HG03175 (cell line): ENCODE measurements around the gene SLC17A7.

Source experiments
- ATAC-seq: cut with Tn5 transposase; IDR thresholded peaks from one replicate; pipeline ENCODE4 v1.9.1; 2021; ENCODE audit warnings: mild to moderate bottlenecking, moderate library complexity; ENCODE audit not compliant: unreplicated experiment

SLC17A7 gene

DNA sequence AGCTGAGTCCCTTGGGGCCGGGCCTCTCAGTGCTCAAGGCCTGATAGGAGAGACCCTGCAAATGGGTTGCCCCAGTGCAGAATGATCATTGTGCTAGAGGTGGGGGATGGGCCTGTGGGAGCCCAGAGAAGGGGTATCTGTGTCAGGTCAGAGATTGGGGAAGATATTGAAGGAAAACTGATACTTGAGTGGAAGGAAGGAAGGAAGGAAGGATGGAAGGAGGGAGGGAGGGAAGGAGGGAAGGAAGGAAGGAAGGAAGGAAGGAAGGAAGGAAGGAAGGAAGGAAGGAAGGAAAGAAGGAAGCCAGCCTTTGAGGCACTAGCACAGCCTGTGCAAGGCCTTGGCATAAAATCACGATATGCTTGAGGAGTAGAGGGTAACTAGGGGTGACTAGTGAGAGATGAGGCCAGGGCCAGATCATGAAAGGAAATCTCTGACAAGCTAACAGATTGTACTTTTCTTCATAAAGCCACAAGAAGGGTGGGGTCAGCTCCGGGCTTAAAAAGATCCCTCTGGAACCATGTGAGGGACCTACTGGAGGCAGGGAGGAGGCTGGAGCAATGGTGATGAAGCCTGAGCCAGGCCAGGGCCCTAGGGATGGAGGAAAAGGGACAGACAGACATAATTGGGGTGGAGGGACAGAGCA is 29.5 kb downstream of the SLC17A7 start:
- ATAC-seq, result no peak

DNA sequence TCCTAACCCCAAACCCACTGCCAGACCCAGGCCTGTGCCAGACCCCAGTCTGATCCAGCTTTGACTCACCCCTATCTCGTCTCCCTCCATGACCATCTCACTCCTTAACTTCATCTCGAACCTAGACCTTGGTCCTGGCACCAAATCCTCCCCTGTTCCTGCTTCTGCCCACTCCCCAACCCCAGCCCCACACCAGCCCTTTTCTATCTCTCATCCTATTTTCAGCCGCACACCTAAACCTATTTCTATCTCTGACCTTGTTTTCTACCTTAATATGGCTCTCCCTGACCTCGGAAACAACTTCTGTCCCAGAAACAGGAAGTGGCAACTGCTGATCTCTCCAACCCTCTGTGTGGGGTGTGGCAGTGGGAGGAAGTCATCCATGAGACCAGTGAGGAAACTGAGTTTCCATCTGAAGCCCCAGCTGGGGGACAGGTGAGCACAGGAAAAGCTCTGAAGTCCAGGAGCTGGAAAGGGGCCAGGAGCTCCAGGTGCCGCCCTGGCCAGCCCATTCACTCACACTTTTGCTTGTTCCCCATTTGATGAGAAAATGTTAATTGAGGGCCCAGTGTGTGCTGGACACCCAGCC is 31.8 kb downstream of the SLC17A7 start:
- no peak for ATAC-seq

DNA sequence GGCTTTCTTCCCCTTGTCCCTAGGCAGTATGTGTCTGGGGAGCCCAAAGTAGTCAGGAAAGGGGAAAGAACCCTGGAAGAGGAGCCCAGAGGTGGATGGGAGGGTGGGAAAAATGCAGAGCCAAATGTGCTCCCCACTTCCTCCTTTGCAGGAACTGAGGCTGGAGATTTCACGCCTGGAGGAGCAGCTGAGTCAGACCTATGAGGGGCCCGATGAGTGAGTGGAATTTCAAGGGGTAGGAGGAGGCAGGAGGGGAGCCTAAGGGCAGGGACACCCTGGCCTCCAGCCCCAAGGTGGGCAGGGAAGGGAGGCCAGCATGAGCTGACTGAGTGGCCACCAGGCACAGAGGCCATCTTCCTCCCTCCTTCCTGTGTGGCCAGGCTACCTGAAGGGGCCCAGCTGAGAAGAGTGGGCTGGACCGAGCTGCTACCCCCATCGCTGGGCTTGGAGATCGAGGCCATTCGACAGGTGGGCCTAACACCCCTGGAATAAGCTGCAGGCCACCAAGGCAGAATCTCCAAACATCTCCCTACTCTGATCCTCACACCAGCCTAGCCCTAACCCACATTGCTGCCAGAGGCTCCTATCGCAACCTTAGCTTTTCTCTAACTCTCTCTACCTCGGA is 32.4 kb downstream of the SLC17A7 start:
- no peak for ATAC-seq

DNA sequence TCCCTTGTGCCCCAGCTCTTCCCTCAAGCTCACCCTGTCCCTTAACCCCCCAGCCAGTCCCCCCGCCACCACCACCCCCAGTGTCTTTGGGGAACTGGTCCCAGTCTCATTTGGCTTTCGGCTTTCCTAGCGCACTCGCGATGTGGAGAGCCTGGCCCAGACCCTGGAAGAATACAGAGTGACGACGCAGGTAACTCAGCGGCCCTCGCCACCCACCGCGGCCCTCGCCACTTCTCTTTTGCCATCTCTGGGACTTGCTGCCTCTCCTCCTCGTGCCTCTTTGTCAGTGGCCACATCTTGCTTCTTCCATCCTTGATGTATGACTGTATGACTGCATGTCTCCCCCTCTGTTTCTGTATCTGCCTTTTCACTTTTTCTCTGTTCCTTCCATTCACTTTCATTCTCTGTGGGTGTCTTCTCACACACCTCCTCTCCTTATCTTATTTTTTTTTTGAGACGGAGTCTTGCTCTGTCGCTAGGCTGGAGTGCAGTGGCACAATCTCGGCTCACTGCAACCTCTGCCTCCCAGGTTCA is 33.8 kb downstream of the SLC17A7 start:
- no peak for ATAC-seq

DNA sequence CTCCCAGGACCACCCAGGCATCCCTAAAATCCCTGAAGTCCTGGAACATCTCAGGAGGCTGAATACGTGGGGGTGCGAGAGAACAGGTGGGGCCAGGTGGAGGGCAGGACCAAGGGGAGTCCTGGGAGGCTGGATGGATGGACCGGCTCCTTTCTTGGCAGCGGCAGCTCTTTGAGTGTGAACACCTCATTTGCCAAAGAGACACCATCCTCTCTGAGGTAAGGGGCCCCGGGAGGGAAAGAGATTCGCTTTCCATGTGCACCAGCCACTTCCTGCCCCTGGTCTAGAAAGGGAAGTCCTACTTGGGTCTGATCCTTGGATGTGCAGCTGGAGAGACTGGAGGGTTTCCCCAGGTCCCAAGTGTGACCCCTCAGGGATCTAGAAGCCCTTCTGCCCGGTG is 34.2 kb downstream of the SLC17A7 start:
- no peak for ATAC-seq

DNA sequence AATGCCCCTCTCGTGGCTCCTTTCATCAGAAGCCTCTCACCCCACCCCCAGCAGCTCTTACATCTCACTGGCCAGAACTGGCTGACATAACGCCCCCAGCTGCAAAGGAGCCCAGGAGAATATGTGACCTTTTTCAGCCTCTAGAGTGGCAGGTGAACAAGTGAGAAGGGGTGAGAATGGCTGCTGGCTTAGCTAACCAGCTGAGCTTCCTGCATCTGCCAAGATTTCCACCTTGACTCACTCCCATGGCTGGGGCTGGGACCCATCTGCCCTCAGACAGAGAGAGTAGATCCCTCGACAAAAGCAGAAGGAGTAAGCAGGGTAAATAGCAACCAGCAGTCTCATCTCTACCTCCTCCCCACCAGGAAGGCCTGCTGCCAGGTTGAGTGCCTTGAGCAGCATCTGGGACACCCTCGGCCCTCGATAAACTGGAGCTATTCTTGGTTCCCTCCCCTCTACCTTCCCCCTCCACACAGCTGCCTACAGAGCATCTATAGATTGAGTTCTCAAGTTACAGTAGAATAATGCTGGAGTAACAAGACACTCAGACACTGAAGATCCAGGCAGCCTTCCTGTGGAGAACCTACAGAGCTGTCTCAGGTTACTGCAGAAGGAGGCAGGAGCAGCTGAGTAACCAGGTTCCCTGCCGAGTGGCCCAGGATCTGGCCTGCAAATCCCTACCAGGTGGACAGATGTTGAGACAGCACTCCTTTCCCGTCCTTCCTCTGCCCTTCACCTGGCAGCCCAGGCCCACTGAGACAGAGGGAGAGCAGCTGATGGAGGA is 37.7 kb downstream of the SLC17A7 start:
- no peak for ATAC-seq

DNA sequence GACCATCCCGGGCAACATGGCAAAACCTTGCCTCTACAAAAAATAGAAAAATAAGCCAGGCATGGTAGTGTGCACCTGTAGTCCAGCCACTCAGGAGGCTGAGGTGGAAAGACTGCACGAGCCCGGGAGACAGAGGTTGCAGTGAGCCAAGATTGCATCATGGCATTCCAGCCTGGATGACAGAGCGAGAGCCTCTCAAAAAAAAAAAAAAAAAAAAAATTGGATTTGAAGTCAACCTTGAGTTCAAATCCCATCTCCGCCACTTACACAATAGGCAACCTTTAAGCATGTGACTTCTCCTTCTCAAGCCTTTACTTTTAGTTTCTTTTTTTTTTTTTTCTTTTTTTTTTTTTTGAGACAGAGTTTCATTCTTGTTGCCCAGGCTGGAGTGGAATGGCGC is 41.3 kb downstream of the SLC17A7 start:
- no peak for ATAC-seq

DNA sequence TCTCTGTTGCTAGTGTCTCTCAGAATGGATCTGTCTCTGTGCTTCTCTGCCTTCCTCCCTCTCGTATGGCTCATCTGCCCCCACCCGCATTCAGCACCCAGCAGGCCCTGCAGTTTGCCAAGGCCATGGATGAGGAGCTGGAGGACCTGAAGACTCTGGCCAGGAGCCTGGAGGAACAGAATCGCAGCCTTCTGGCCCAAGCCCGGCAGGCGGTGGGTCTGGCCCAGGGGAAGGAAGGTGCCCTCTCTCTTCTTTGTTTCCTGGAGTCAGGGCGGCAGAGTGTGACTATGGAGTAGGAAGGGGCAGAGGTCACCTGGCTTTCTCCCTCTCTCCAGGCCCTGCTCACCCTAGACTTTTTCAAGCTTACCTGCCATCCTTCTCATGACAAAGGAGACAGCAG is 42.4 kb downstream of the SLC17A7 start:
- ATAC-seq, result no peak

DNA sequence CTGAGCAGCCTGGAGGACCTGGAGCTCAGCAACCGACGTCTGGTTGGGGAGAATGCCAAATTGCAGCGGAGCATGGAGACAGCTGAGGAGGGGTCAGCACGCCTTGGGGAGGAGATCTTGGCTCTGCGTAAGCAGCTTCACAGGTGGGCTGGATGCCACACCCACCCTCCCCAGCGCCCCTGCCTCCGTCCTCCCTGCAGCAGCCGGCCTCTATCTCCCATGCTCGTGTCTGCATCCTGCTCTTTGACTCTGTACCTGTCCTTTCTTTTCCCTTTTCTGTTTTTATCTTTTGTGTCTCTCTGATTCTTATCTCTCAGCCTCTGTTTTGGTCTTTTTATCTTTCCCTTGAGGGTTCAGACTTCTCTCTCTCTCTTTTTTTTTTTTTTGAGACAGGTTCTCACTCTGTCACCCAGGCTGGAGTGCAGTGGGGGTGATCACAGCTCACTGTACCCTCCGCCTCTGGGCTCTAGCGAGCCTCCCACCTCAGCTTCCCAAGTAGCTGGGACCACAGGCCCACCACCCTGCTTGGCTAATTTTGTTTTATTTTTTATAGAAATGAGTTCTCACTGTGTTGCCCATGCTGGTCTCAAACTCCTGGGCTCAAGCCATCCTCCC is 43.2 kb downstream of the SLC17A7 start:
- ATAC-seq, result no peak

DNA sequence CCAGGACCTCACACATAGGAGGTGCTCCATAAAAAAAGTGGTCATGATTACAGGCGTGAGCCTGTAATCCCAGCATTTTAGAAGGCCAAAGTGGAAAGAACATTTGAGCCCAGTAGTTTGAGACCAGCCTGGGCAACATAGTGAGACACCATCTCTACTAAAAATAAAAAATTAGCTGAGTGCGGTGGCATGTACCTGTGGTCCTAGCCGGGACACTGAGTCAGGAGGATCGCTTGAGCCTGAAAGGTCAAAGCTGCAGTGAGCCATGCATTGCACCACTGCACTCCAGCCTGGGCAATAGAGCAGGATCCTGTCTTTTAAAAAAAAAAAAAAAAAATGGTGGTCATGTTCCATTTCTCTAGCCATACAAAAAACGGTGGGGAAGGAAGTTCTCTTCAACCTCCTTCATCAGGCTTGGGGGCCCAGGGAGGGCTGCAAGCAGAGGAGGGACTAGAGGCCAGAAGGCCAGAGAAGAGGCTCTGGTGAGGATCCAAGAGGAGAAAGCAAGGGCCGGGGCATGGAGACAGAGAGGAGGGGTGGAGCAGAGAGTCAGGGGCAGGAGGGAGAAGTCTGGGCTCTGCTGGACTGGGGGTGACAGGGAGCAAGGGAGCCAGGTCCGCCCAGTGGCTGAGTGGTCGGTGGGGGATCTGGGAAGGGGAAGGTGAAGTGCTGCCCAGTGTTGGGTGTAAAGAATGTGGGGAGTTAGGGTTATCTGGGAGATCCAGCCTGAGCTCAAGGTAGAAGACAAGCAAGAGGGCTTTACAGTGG is 44.4 kb downstream of the SLC17A7 start:
- ATAC-seq, result no peak

DNA sequence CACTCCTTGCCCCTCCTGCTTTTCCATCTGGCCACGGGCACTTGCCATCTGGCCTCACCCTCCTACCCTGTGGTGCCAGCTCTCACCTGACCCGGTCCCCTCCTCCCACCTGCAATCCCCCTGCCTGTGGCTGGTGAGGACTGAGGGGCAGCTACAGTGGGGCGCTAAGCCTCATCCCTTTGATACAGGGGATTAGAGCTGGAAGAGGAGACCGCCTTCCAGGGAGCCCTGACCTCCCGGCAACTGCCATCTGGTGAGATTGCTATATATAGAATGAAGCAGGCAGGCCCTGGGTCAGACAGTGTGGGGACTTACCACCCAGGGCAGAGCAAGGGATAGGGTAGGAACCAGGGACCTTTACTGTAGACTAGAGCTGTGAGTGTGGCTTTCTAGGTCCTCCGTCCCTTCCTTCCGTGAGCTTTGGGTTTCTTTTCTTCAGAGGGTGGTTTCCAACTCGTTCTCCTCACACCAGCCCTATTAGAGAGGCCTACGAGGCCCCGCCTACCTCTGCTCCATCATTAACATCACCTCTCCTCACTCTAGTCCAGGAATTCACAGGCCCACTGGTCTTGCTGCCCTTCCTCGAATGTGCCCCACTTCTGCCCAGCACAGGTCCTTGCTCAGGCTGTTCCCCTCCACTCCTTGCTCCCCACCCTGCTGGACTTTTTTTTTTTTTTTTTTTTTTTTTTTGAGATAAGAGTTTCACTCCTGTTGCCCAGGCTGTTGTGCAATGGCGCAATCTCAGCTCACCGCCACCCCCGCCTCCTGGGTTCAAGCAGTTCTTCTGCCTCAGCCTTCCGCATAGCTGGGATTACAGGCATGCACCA is 45.5 kb downstream of the SLC17A7 start:
- ATAC-seq, result no peak

DNA sequence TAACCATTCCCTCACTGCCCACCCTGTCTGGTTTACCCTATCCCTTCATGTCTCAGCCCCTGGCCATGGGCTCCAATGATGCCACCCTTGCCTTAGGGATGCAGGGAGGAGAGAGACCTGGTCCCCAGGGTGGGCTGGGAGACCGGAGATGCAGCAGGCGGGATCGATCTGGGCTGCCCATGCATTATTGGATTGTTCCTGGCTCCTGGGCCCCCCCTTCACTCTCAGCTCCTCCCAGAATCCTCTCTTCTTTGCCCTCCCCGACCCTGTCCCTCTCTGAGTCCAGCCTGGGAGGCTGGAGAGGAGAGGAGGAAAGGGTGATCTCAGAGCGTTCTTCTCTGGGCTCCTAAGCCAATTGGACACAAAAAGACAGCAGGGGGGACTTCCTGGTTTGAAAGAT is 47.4 kb downstream of the SLC17A7 start:
- no peak for ATAC-seq

DNA sequence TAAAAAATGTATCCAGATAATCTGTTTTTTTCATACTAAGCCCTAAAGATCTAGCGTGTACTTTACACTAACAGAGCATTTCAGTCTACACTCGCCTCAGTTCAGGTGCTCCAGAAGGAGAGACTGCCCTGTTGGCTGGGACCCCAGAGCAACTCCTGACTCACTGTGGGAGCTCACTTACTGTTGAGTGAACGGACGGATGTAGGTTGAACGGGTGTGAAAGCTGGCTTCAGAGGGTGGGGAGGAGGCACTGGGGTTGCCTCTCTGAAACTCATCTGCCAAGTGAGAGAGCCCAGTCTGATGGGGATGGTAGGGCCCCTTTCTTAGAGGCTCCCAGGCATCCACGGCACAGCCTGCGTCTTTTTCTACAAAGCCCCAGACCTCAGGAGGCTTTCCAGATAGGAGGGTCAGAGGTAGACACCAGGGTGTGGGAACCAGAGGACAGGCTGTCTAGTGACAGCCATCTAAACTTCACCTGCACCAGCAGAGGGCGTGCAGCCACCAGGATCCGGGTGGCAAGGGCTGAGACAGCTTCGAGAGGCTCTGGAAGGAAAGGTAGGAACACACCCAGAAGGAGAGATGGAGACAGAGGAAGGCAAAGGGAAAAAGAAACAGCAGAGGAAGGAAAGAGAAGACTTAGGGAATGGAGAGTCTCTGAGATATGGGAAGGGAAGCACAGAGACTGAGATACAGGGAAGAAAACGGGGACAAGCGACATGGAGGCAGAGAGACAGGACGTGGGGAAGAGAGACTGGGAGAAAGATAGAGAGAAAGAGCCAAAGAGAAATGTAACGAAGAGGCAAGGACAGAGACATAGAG is 49.5 kb downstream of the SLC17A7 start:
- no peak for ATAC-seq

DNA sequence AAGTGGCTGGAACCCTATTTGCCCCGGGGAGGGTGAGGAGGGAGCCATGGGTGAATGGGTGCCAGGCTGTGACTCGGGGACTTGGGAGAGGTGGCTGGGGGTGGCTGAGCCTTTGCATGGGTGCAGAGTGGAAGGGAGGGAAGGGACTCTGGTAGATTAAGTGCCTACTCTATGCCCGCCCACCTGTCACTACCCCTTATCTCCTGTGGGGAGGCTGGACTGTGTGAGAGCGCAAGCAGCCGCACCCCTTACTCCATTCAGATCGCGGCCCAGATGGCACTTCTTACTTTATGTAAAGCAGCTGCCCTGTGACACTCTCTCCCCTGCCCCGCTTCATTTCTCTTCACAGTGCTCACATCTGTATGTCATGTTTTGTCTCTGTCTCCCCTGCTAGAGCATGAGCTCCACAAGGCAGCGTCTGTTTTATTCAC is 50.4 kb downstream of the SLC17A7 start:
- no peak for ATAC-seq

DNA sequence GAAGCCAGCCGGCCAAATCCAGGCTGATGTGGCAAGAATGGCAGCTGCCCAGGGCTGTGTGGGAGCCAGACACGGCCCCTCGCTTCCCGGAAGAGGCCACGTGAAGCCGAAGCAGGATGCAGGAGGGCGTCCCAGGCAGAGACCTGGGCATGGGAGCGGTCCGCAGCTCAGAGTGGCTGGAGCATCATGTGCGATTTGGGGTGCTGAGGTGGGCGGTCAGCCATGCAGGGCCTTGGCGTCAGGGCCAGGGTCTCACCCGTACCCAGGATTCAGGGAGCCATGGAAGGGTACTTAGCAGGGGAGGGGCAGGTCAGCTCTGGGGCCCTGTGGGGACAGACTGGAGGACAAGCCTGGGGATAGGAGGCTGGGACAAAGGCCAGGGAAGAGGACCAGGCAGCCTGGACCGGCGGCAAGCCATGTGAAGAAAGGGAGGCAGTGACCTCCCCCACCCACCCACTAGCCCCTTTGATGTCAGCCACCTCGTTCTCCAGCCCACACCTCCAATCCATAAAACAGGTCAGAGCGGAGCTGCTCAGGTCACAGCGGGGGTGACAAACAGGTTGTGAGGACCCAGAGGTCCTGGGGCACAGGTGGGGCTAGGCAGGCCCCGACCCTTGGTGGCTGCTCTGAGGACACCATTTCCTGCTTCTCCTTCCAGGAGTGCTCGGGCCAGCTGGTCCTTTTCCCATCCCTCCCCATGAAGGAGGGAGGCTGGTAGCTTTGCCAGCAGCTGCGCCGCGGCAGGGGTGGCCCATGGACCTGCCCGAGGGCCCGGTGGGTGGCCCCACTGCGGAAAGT is 51.0 kb downstream of the SLC17A7 start:
- no peak for ATAC-seq

DNA sequence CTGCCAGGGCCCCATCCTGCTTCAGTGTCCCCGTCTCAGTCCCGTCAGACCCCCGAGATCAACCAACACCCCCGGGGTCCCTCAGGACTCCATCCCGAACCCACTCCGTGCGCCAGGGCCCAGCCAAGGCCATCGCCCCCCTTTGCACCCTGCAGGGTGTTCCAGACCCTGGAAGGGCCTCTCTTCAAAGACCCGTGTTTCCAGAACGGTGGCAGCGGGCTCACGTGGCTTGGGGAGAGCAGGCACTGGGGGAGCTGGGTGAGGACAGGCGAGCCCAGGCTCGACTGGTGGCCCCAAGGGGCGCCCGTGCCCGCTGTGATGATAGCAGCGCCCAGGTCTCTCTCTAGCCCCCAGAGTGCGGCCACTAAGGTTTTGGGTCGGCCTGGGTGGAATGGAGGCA is 51.9 kb downstream of the SLC17A7 start:
- no peak for ATAC-seq

DNA sequence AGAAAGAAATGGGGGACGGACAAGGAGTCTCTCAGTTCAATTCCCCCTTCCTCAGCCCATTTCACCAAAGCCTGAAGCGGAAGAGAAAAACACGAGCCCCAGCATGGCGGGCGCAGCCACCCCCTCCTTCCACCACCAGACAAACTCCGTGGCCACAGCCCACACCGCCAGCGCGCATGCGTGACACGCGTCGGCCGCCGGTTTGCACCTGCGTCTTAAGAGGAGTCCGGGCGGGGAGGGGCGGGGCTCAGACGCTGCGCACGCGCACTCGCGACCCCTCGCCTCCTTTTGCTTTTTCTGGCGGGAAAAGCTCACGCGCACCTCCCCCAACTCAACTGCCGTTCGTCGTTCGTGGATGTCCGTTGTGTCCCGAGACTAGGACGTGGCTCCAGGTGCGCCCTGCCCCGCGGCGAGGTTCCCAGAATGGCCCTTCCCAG is 53.4 kb downstream of the SLC17A7 start, which contains the start of gene KASH5:
KASH5 (plus strand) TSS at position 314 of the 437 bp plus-strand sequence. CDS start 2,635 bp downstream, outside the sequence.
- ATAC-seq, result no peak

DNA sequence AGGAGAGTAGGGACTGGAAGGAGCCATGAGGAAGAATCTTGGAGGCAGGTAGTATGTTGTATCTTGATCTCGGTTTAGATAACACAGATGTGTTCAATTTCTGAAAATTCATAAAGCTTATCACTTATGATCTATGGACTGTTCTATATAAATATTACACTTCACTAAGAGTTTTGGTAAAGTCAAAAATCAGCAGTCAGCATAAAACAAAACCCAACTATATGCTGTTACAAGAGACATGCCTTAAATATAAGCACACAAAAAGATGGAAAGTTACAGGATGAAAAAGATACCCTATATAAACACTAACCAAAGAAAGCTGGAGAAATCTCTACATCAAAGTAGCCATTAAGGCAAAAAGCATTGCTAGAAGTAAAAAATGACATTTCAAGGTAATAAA is 57.7 kb downstream of the SLC17A7 start:
- ATAC-seq, result no peak
